LoVo (cell line): ENCODE data around the gene FMN1.

Experiments used
- DNase-seq: peaks from one replicate; pipeline ENCODE4 v3.0.0-alpha.2; 2016; ENCODE audit warnings: low spot score

Gene FMN1

GRCh38 chr15:33119865-33120264 lies 74.6 kb downstream of the FMN1 start:
- DNase-seq = no peak

GRCh38 chr15:33119273-33119672 lies 75.2 kb downstream of the FMN1 start:
- peak; percentile 22 for DNase-seq

- no peak for DNase-seq
These were observed 78.3 kb downstream of the FMN1 start for GRCh38 chr15:33116198-33116597.

- DNase-seq = no peak
These were observed 79.2 kb downstream of the FMN1 start for GRCh38 chr15:33115191-33115861.

- no peak for DNase-seq
These were observed 80.2 kb downstream of the FMN1 start for GRCh38 chr15:33114374-33114717.

GRCh38 chr15:33113666-33114373 lies 80.7 kb downstream of the FMN1 start:
- DNase-seq = no peak

- no peak for DNase-seq
These were observed 81.9 kb downstream of the FMN1 start for GRCh38 chr15:33112541-33113105.

GRCh38 chr15:33111041-33111451 lies 83.5 kb downstream of the FMN1 start:
- DNase-seq = no peak

GRCh38 chr15:33109345-33109744 lies 85.2 kb downstream of the FMN1 start:
- DNase-seq = no peak

GRCh38 chr15:33108518-33108917 lies 86.0 kb downstream of the FMN1 start:
- DNase-seq = no peak

- no peak for DNase-seq
These were observed 86.6 kb downstream of the FMN1 start for GRCh38 chr15:33107950-33108349.

- peak; percentile 56 for DNase-seq
These were observed 90.3 kb downstream of the FMN1 start for GRCh38 chr15:33104212-33104611.

- no peak for DNase-seq
These were observed 93.5 kb downstream of the FMN1 start for GRCh38 chr15:33101036-33101435.

- DNase-seq = no peak
These were observed 94.2 kb downstream of the FMN1 start for GRCh38 chr15:33100314-33100713.

- DNase-seq = no peak
These were observed 94.8 kb downstream of the FMN1 start for GRCh38 chr15:33099739-33100138.

- DNase-seq = no peak
These were observed 95.3 kb downstream of the FMN1 start for GRCh38 chr15:33099213-33099612.

- no peak for DNase-seq
These were observed 96.1 kb downstream of the FMN1 start for GRCh38 chr15:33098094-33099058.

- DNase-seq = no peak
These were observed 98.4 kb downstream of the FMN1 start for GRCh38 chr15:33096134-33096533.

- DNase-seq = no peak
These were observed 98.9 kb downstream of the FMN1 start for GRCh38 chr15:33095641-33096040.

- no peak for DNase-seq
These were observed 100.2 kb downstream of the FMN1 start for GRCh38 chr15:33094336-33094735.

GRCh38 chr15:33093222-33093621 lies 101.3 kb downstream of the FMN1 start:
- DNase-seq = no peak

GRCh38 chr15:33091983-33092693 lies 102.4 kb downstream of the FMN1 start:
- no peak for DNase-seq
